ENCODE measurements around the gene SGMS2. TPM values are rescaled to one million over a fixed set of nuclear protein-coding genes. Genes with fewer than 3 reads are reported as not detected.
A peak's percentile ranks its signal among the peaks of the same experiment; 100 is the strongest.
"Not testable (repeated sequence)": the region's sequence is repeated elsewhere in the genome, so short reads cannot be mapped to it uniquely, and the experiment has no call there.

Gene SGMS2
- polyA plus RNA-seq, 4 donors: 13.3 to 15.1 (median 13.8) TPM

- DNase-seq (ENCODE audit: low read depth in 4 of 4, low spot score in 2 of 4): no peak
These were observed 76.6 kb downstream of the SGMS2 start for GRCh38 chr4:107901213-107901934.

GRCh38 chr4:107902715-107903114, 78.0 kb downstream of the SGMS2 start:
- DNase-seq (ENCODE audit: low read depth in 4 of 4, low spot score in 2 of 4): no peak

- not testable (repeated sequence) for DNase-seq (ENCODE audit: low read depth in 4 of 4, low spot score in 2 of 4)
These were observed 80.3 kb downstream of the SGMS2 start for GRCh38 chr4:107905082-107905481.

- no peak for DNase-seq (ENCODE audit: low read depth in 4 of 4, low spot score in 2 of 4)
These were observed 81.8 kb downstream of the SGMS2 start for GRCh38 chr4:107906458-107907100.

DNA sequence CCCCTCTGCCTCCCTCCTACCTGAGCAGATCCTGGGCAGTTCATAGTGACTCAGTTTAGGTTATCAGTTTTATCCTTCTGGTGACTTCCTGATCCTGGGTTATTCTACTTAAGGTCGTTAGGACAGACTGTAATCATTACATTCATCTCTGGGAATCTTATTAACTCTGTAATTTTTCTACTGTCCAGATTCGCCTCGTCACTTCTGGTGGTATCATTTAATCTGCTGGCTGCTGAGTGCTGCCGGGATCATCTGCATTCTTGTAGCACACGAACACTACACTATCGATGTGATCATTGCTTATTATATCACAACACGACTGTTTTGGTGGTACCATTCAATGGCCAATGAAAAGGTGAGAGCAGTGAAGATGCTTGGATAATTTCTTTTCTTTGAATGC, 83.6 kb downstream of the SGMS2 start:
- DNase-seq (ENCODE audit: low read depth in 4 of 4, low spot score in 2 of 4): no peak

DNA sequence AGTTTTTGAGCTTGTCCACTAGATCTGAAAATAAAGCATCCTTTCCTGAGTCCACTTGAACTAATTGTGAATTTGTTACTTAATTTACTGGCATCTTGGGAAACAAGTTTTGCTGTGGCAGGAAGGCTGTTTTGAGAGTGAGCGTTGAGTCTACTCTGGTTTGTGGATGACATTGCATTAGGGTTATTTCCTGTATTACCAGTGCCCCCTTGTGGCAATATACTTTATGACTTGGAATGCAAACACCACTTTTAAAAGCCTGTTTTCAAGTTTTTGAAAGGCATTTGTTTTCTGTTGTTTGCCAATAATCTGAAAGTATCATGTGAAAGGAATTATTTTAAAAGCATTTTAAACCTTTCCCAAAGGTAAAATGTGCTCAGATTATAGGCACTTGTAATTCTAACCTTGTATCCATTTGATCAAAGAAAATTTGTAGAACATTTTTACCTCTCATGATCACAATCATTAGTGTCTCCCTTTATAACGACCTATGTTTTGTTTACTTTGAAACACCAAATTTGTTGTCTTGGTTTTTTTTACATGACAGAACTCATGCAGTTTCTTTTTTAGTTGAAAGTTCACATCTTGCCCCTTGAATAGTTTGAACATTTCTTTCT, 88.7 kb downstream of the SGMS2 start:
- DNase-seq (ENCODE audit: low read depth in 4 of 4, low spot score in 2 of 4): peak in 3 of 4 donors; percentile 23 to 63 (median 44)

DNA sequence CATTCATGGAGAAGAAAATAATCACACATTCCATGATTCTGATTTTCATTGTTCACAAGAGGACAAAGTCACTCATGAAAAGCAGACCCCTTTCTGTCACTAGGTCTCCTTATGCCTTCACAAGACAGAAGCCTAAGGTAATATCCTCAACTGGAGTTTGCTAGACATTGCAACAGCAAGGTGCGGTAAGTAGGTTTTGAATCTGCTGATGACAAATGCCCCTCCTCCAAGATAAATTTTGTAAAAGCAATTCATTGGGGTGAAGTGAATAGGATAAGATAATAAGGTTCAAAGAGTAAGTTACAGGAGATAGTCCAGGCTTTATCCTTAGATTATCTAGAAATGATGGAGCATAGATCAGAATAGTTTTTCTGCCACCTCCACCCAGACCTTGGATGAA, 90.5 kb downstream of the SGMS2 start:
- no peak for DNase-seq (ENCODE audit: low read depth in 4 of 4, low spot score in 2 of 4)

DNA sequence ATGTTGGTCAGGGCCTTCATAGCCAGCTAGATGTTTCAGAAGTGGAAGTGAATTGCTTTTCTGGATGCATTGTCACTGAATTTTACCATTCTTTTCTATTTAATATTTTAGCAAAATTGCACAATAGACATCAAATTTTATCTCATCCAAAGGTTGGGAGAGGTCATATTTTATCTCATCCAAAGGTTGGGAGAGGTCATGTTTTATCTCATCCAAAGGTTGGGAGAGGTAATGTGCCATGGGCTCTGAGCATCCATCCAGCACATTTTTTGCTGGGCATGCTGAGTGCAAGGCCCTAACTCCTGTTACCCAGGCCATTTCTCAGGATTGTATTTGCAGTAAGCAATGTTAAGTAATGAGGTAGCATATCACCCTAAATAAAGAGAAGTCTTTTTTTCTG, 91.9 kb downstream of the SGMS2 start:
- DNase-seq (ENCODE audit: low read depth in 4 of 4, low spot score in 2 of 4): no peak

- no peak for DNase-seq (ENCODE audit: low read depth in 4 of 4, low spot score in 2 of 4)
These were observed 92.8 kb downstream of the SGMS2 start for GRCh38 chr4:107917500-107917899.

DNA sequence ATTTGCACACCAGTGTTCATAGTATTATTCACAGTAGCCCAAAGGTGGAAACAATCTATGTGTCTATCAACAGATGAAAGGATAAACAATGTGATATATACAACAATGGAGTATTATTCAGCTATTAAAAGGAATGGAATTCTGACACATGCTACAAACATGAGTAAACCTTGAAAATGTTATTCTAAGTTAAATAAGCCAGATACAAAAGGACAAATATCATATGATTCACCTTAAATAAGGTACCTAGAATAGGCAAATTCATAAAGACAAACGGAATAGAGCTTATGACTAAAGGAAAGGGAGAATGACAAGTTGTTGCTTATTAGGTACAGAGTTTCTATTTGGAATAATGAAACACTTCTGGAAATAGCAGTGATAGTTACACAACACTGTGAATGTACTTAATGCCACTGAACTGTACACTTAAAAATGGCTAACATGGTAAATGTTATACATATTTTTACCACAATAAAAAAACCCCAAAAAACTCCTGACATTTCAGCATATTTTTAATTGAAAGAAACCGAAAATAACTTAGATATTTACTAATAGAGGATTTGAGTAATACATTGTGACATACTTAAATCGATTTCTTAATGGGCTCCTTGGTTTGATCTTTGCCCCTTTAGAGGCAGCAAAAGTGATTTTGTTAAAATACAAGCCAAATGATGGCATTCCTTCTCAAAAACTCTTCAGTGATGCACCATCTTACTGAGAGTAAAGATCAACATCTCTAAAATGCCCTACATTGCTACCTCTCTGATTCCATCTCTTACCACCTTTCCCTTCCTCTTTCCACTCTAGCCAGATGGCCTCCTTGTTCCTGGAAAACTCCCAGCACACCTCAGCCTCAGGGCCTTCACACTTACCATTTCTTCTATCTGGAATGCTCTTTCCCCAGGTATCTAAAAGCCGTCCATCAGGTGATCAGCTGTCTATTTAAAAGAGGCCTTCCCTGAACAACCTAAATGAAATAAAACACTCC, 98.0 kb downstream of the SGMS2 start:
- no peak for DNase-seq (ENCODE audit: low read depth in 4 of 4, low spot score in 2 of 4)

- DNase-seq (ENCODE audit: low read depth in 4 of 4, low spot score in 2 of 4): not testable (repeated sequence)
These were observed 101.0 kb downstream of the SGMS2 start for GRCh38 chr4:107925713-107926112.

DNA sequence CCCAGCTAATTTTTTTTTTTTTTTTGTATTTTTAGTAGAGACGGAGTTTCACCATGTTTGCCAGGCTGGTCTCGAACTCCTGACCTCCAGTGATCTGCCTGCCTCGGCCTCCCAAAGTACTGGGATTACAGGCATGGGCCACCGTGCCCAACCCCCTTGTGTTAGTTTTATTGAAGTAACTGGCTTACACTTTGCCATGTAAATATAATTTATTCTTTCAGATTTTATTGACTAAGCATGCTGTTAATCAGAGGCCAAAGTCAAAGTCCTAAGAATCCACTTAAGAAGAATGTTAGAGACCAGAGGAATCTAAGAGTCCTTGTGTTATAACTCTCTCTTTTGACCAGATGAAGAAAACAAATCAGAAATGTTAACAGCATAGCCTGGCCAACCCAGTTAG, 102.1 kb downstream of the SGMS2 start:
- not testable (repeated sequence) for DNase-seq (ENCODE audit: low read depth in 4 of 4, low spot score in 2 of 4)

DNA sequence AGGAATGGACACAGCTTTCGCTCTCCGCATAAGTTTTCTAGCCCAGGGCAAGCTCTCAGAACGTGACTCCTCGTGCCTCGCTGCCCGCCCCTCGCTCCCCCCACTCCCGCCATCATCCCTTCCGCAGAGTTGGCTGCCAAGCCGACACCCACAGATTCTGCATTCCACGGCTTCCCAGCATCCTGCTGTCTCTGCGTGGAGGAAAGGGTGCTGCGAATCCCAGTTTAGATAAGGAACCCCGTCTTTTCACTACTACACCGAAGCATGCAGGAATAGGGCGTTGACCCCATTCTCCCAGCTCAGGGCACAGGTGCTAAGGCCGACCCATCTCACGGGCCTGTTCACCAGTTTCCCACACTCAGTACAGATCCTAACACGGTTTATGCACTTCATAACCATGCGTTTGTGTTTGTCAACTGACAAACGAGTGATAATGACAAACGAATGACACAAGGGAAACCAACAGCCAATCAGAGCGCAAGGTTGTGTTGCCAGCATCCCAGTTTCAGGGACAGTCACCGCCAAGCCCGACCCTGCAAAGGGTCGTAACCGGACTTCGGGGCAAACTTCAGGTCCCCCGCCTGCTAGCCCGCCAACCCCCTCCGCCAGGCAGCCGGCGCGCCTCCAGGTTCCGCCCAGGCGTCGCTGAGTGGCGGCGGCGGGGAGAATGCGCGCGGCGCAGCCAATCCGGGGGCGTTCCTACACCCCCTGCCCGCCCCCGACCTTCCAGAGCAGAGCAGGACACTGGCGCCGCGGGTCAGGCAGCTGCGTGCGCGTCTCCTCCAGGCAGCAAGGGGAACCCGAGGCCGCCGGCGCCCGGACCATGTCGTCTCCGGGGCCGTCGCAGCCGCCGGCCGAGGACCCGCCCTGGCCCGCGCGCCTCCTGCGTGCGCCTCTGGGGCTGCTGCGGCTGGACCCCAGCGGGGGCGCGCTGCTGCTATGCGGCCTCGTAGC, 106.4 kb downstream of the SGMS2 start, which contains the start of gene CYP2U1:
CYP2U1 (plus strand) TSS at position 729 of the 954 bp plus-strand sequence; CDS start at position 824, 95 bp downstream.
- peak; percentile 41 to 62 (median 55) for DNase-seq (ENCODE audit: low read depth in 4 of 4, low spot score in 2 of 4)

GRCh38 chr4:107931775-107932321, 107.1 kb downstream of the SGMS2 start:
- peak in 2 of 4 donors; percentile 3 to 24 for DNase-seq (ENCODE audit: low read depth in 4 of 4, low spot score in 2 of 4)

- DNase-seq (ENCODE audit: low read depth in 4 of 4, low spot score in 2 of 4): no peak
These were observed 110.5 kb downstream of the SGMS2 start for GRCh38 chr4:107935246-107935645.

- DNase-seq (ENCODE audit: low read depth in 4 of 4, low spot score in 2 of 4): no peak
These were observed 112.3 kb downstream of the SGMS2 start for GRCh38 chr4:107937040-107937439.

GRCh38 chr4:107939307-107939706, 114.6 kb downstream of the SGMS2 start:
- no peak for DNase-seq (ENCODE audit: low read depth in 4 of 4, low spot score in 2 of 4)

DNA sequence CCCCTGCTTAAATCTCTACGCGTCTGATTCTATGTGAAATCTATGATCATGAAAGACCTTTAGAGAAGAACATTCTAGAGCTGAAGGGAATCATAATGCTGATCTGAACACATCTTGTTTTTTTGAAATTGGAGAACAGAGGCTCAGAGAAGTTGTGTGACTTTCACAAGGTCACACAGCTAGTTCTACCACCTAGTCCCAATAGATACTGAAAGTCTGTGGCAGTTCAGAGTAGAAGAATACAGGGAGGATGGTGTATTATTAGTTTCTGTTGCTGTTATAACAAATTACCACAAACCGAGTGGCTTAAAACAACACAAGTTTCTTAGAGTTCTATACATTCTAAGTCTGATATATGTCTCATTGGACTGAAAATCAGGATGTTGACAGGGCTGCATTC, 121.1 kb downstream of the SGMS2 start:
- no peak for DNase-seq (ENCODE audit: low read depth in 4 of 4, low spot score in 2 of 4)

All from left renal cortex interstitium (tissue), 4 donors.